HT1080 (cell line): Measurements from ENCODE around the gene LCMT2. TPM values are rescaled to one million over a fixed set of nuclear protein-coding genes. Genes with fewer than 3 reads are reported as not detected.

Experiments used
- DNase-seq: peaks from one replicate; pipeline ENCODE4 v3.0.0-alpha.2; 2015; ENCODE audit warnings: low read depth
- total RNA-seq: library from RNA; depleted of rRNA; stranded (reverse); fragments of >200 nt; shearing (Covaris generic); gene quantifications from 2 replicates; pipeline ENCODE4 v1.2.3, GENCODE V29; 2014; rRNA removed

Gene LCMT2
- total RNA-seq, 1 experiment from 2014 or later = 11.6 TPM

DNA sequence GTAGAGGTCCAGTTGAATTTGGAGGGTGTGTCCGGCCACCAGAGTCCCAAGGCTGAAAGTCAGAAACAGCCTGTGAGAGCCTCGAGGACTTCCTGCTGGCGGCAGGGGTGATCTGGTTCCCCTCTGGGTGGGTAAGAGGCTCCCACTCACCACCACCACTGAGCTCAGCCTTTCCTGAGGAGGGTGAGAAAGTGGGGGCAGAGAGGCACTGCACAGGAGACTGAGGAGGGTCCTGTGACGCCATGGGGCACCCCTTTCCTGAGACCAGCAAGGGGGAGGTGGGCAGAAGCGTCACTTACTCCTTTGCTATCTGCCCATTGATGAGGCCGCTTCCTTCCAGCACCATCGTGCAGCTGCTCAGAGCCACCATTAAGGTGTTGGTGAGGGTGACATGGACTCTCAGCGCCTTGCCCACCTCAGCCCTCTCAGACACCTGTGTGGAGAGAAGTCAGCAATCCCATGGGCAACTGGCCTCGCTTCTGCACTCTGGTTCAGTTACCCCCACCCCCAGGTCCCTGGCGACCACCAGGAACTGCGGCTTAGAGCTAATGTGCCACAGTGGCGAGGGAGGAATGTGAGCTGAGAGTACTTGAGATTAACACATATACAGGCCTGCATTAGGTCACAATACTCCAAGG, 53.7 kb downstream of the LCMT2 start:
- DNase-seq = no peak

DNA sequence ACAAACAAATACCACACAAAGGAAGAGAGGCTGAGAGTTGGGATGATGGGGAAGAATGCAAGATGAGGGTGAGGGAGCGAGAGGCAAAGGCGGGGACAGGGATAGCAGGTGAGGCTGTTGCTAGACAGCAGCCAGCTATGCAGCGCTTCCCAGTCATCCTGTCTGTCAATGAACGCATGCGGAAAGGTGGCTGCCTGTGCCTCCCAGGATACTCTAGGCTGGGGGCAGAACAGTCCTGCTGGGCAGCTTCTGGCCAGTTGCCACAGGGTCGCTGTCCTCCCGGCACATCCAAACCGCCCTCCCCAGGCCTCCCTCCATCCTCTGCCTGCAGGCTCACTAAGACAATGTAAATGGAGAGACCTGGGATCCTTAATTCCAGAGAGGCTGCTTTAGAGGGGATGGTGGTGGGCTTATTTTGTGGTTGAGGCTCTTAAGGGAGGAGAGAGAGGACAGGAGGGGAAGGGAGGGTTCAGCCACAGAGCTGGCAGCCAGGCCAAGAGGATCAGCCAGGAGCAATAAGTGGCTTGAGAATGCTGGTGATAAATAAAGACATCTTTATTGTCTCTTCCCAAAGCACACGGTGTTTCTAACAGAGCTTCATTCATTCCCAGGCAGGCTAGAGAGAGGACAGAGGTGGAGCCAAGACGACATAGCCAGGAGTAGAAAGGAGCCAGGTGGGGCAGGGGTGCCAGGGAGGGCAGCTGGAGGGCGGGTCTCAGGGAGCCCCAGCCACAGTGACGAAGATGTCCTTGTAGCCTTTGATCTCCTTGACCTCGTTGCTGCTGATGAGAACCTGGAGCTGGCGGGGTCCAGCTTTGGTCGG, 54.4 kb downstream of the LCMT2 start:
- no peak for DNase-seq

DNA sequence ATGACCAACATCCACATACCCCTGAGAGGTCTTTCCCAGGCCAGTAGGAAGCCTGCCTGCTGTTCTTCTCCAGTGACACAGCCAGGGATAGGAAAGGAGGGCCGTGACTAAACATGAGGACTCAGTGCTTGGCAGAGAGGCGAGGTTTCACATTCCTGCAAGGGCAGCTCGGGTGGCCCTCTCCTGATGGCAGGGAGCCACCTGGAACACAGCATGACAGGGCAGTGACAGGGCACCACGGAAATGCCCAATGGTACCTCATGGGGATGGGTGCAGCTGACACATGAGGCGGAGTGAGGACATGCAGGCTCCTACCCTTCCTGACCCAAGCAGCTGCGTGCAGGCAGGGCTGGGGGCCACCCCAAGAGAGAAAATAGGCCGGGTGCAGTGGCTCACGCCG, 56.2 kb downstream of the LCMT2 start:
- peak; percentile 60 for DNase-seq

Other genes starting within 250 kb of the LCMT2 start
- 23.6 and 24.7 TPM in 2 replicates for gene UBR1, start 224.5 kb downstream of the LCMT2 start, total RNA-seq
- gene TMEM62, start 197.0 kb downstream of the LCMT2 start, total RNA-seq = 19.6 and 27.4 TPM in 2 replicates
- gene CCNDBP1, start 145.2 kb downstream of the LCMT2 start, total RNA-seq = 41.6 and 42.7 TPM in 2 replicates
- not detected in 2 replicates for gene EPB42, start 109.6 kb downstream of the LCMT2 start, total RNA-seq
- gene TGM5, start 63.6 kb downstream of the LCMT2 start, total RNA-seq = 0.20 and 0.98 TPM in 2 replicates
- gene TGM7, start 28.3 kb downstream of the LCMT2 start, total RNA-seq = not detected in 2 replicates
- gene ZSCAN29, start 40.5 kb upstream of the LCMT2 start, total RNA-seq = 17.9 and 23.0 TPM in 2 replicates
- 19.3 and 23.4 TPM in 2 replicates for gene TUBGCP4, start 40.5 kb upstream of the LCMT2 start, total RNA-seq
- gene TP53BP1, start 162.6 kb upstream of the LCMT2 start, total RNA-seq = 23.1 and 23.4 TPM in 2 replicates
- gene MAP1A, start 187.0 kb upstream of the LCMT2 start, total RNA-seq = 1.4 and 1.7 TPM in 2 replicates